ENCODE data around the gene MAPK13. TPM values are rescaled to one million over a fixed set of nuclear protein-coding genes. Genes with fewer than 3 reads are reported as not detected.
A peak's percentile ranks its signal among the peaks of the same experiment; 100 is the strongest.

MAPK13 gene
- total RNA-seq, 6 experiments from 2014 or later = 2.2 to 5.0 (median 3.0) TPM

DNA sequence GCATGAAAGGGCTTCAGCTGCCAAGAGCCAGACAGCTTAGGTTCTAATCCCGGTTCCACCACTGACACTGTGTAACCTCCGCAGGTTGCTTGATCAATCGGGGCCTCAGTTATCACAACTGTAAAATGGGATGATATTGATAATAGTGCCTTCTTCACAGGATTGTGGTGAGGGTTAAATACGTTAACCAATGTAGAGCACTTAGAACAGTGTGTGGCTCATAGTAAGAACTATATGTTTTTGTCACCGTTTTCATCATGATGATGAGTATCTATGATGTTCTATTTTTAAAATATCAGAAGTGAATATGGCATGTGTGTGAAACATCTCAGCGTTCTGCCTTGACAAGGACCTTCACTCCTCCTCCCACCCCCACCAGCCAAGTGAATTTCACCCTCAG, 10.3 kb upstream of the MAPK13 start:
- Histone ChIP-seq H3K36me3 (peaks cover 0 to 10% (median 0%) of the 10 kb centered on the region in 4 donors), H3K4me1 (peaks cover 0 to 34% (median 8%) of the 10 kb centered on the region in 4 donors), H3K27me3 (no peaks in the 10 kb centered on the region), H3K4me3 (no peak overlapping the region), H3K9me3 (no peaks in the 10 kb centered on the region), H3K27ac (no peak overlapping the region)
- WGBS (ENCODE audit: insufficient coverage, low coverage, low lambda C conversion rate, missing lambda C conversion rate) = 57% methylated on average over 2 of the region's 6 CpGs
- DNase-seq (peak in 1 of 3 donors; percentile 34), ATAC-seq (no peak)
- intact Hi-C loops (cut with DNase I) = no loop called here
- TF ChIP-seq POLR2A (IDR thresholded peaks at IDR 0.05) (no peak), CTCF (IDR thresholded peaks at IDR 0.05) (no peak)

DNA sequence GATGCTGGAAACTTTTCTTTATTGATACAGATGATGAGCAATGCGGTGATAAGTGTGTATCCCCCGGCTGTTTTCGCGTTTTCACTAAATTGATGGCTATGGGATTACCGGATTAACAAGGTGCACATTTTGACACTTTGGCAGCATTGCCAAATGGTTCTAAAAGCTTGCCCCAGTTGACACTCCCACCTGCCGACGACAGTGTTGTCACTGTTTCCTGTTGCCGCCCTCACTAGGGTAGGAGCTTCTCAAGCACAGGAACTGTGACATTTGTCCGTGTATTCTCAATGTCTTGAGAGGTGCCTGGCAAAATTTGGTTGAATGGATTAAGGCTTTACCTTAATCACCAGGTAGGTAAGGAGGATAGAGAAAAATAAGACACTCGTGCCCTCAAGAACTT, 9.8 kb upstream of the MAPK13 start:
- WGBS (ENCODE audit: insufficient coverage, low coverage, low lambda C conversion rate, missing lambda C conversion rate) = 47% methylated on average over 10 of the region's 10 CpGs
- Histone ChIP-seq H3K36me3 (peaks cover 0 to 10% (median 0%) of the 10 kb centered on the region in 4 donors), H3K4me1 (peaks cover 0 to 34% (median 8%) of the 10 kb centered on the region in 4 donors), H3K9me3 (no peaks in the 10 kb centered on the region), H3K27ac (peak overlapping the region; percentile 56 to 74 (median 65)), H3K27me3 (no peaks in the 10 kb centered on the region), H3K4me3 (no peak overlapping the region)
- TF ChIP-seq POLR2A (IDR thresholded peaks at IDR 0.05) (no peak), CTCF (IDR thresholded peaks at IDR 0.05) (no peak)
- DNase-seq (peak in 1 of 3 donors; percentile 52), ATAC-seq (peak in 1 of 4 donors; percentile 7)
- intact Hi-C loops (cut with DNase I) = no loop called here

DNA sequence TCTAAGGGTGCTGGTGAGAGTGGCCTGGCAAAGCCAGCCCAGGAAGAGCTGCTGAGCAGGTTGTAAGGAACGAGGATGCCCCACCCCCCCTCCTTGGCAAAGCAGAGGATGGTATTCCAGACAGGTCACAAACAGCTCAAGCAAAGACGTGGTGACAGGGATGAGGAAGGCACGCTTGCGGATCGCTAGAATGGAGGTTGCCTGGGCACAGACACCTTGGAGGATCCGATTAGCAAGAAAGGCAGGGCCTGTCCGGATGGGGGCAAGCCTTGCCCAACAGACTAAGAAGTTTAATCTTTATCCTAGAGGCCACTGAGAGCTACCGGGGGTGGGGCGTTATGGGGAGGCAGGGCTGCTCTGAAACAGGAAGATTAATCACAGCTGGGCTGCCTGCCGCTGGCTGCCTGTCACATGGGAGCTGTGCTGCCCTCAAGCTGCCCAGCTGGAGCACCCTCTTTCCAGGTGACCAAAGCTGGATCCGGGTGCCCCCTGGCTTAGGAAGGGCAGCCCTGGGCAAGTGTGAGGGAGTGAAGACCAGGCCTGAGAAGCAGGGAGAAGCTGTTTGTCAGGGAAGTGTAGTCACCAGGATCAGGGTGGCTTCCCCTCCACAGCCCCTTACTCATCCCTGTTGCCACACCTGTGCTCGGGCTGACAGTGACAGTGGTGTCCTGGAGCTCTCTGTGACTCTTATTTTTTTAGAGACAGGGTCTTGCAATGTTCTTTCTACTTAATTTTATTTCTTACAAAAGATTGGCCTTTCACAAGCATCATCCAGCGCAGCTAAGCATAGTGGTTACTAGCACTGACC, 9.1 kb upstream of the MAPK13 start:
- H3K36me3 ChIP-seq = peaks cover 0 to 8% (median 0%) of the 10 kb centered on the region in 4 donors
- DNase-seq (peak; percentile 82 to 87 (median 84)), ATAC-seq (peak; percentile 66 to 78 (median 73))
- H3K9me3 ChIP-seq = no peaks in the 10 kb centered on the region
- TF ChIP-seq POLR2A (IDR thresholded peaks at IDR 0.05) = no peak
- TF ChIP-seq CTCF (IDR thresholded peaks at IDR 0.05) = no peak
- intact Hi-C loops (cut with DNase I) = no loop called here
- H3K27ac ChIP-seq = peak overlapping the region; percentile 56 to 74 (median 65)
- WGBS (ENCODE audit: insufficient coverage, low coverage, low lambda C conversion rate, missing lambda C conversion rate) = 64% methylated on average over 6 of the region's 13 CpGs
- H3K27me3 ChIP-seq = no peaks in the 10 kb centered on the region
- peaks cover 0 to 34% (median 8%) of the 10 kb centered on the region in 4 donors for H3K4me1 ChIP-seq
- no peak overlapping the region for H3K4me3 ChIP-seq

- 40% methylated on average over 1 of the region's 4 CpGs for WGBS (ENCODE audit: insufficient coverage, low coverage, low lambda C conversion rate, missing lambda C conversion rate)
- Histone ChIP-seq H3K9me3 (no peaks in the 10 kb centered on the region), H3K27ac (peak overlapping the region in 1 of 3 donors; percentile 74), H3K4me3 (no peak overlapping the region), H3K27me3 (no peaks in the 10 kb centered on the region), H3K4me1 (peaks cover 0 to 34% (median 8%) of the 10 kb centered on the region in 4 donors), H3K36me3 (peaks cover 0 to under 1% (median 0%) of the 10 kb centered on the region in 4 donors)
- no peak for TF ChIP-seq CTCF (IDR thresholded peaks at IDR 0.05)
- no peak for TF ChIP-seq POLR2A (IDR thresholded peaks at IDR 0.05)
- DNase-seq = peak in 2 of 3 donors; percentile 71 to 73
- peak; percentile 1 to 62 (median 58) for ATAC-seq
- intact Hi-C loops (cut with DNase I) = no loop called here
Observed at GRCh38 chr6:36121787-36122494, 8.4 kb upstream of the MAPK13 start.
